KMS-11 (cell line): ENCODE results near the gene MACROD2.

Experiments used
- H2AFZ ChIP-seq: fragments of 200-600 bp; sonication (generic); 2 replicates; pipeline ENCODE4 v1.6.1; 2016; ENCODE audit warnings: antibody characterized with exemption, mixed run types, low read depth
- H3K27ac ChIP-seq: fragments of 200-600 bp; sonication (generic); 2 replicates; pipeline ENCODE4 v1.6.1; 2016; ENCODE audit warnings: mild to moderate bottlenecking, mixed run types
- H3K27me3 ChIP-seq: fragments of 200-600 bp; sonication (generic); 2 replicates; pipeline ENCODE4 v1.6.1; 2017; ENCODE audit warnings: mild to moderate bottlenecking, low read depth, mixed run types, moderate library complexity; ENCODE audit not compliant: insufficient read depth
- H3K36me3 ChIP-seq: fragments of 200-600 bp; sonication (generic); 2 replicates; pipeline ENCODE4 v1.6.1; 2017; ENCODE audit warnings: mild to moderate bottlenecking, mixed run types; ENCODE audit not compliant: insufficient read depth
- H3K4me1 ChIP-seq: fragments of 200-600 bp; sonication (generic); 2 replicates; pipeline ENCODE4 v1.6.1; 2016; ENCODE audit warnings: mild to moderate bottlenecking, low read depth, mixed run types; ENCODE audit not compliant: poor library complexity, severe bottlenecking
- H3K4me2 ChIP-seq: fragments of 200-600 bp; sonication (generic); 2 replicates; pipeline ENCODE4 v1.7.0; 2016; ENCODE audit warnings: mild to moderate bottlenecking, mixed run types
- H3K4me3 ChIP-seq: fragments of 200-600 bp; sonication (generic); IDR thresholded peaks from 2 replicates; pipeline ENCODE4 v1.6.1; 2017; ENCODE audit warnings: low read depth, low read length, mixed read lengths; ENCODE audit not compliant: insufficient read depth
- H3K79me2 ChIP-seq: fragments of 200-600 bp; sonication (generic); 2 replicates; pipeline ENCODE4 v1.6.1; 2016; ENCODE audit warnings: low read depth, mixed run types; ENCODE audit not compliant: insufficient read depth
- H3K9ac ChIP-seq: fragments of 200-600 bp; sonication (generic); 2 replicates; pipeline ENCODE4 v1.6.1; 2016; ENCODE audit warnings: mild to moderate bottlenecking, mixed run types
- H4K20me1 ChIP-seq: fragments of 200-600 bp; sonication (generic); 2 replicates; pipeline ENCODE4 v1.6.1; 2016; ENCODE audit warnings: mild to moderate bottlenecking, mixed run types; ENCODE audit not compliant: insufficient read depth
- TF ChIP-seq, protein P1 (sequence below): fragments of 200-600 bp; sonication (generic); conservative IDR thresholded peaks from 2 replicates; pipeline ENCODE4 v1.6.1; 2017; ENCODE audit warnings: low read depth, mild to moderate bottlenecking, antibody characterized with exemption, low read length, moderate library complexity, mixed read lengths

MACROD2 gene

DNA sequence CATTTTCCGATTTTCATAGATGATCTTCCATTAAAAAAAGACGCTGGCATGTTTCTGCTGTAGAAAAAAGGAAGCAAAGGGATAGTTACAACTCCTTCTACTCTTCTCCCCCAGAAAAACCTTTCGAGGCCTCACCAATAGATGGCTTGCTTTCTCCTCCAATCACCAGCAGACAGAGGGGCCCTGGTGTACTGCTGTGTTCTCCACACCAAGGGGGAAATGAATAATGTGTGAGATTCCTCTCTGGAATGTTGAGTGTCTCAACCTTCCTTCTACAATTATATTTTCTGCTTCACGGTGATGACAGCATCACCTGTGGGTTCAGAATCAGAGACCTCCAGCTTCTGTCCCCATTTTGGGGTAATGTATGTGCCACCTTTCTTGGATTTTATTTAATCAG, 527.8 kb downstream of the MACROD2 start:
- H3K4me3 ChIP-seq = no peak overlapping the region
- H3K9ac ChIP-seq = no peak overlapping the region
- TF ChIP-seq, protein P1, sequence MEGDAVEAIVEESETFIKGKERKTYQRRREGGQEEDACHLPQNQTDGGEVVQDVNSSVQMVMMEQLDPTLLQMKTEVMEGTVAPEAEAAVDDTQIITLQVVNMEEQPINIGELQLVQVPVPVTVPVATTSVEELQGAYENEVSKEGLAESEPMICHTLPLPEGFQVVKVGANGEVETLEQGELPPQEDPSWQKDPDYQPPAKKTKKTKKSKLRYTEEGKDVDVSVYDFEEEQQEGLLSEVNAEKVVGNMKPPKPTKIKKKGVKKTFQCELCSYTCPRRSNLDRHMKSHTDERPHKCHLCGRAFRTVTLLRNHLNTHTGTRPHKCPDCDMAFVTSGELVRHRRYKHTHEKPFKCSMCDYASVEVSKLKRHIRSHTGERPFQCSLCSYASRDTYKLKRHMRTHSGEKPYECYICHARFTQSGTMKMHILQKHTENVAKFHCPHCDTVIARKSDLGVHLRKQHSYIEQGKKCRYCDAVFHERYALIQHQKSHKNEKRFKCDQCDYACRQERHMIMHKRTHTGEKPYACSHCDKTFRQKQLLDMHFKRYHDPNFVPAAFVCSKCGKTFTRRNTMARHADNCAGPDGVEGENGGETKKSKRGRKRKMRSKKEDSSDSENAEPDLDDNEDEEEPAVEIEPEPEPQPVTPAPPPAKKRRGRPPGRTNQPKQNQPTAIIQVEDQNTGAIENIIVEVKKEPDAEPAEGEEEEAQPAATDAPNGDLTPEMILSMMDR = no peak
- H3K4me2 ChIP-seq = no peak overlapping the region
- H3K27me3 ChIP-seq = no peaks in the 10 kb centered on the region
- H3K27ac ChIP-seq = no peak overlapping the region
- no peak overlapping the region for H2AFZ ChIP-seq
- H3K79me2 ChIP-seq = no peaks in the 10 kb centered on the region
- no peaks in the 10 kb centered on the region for H4K20me1 ChIP-seq
- H3K4me1 ChIP-seq = no peaks in the 10 kb centered on the region
- H3K36me3 ChIP-seq = no peaks in the 10 kb centered on the region

GRCh38 chr20:14525426-14525825, 530.1 kb downstream of the MACROD2 start:
- H3K4me1 ChIP-seq = no peaks in the 10 kb centered on the region
- H3K79me2 ChIP-seq = no peaks in the 10 kb centered on the region
- no peak overlapping the region for H3K9ac ChIP-seq
- H2AFZ ChIP-seq = no peak overlapping the region
- TF ChIP-seq, protein P1 = no peak
- no peaks in the 10 kb centered on the region for H4K20me1 ChIP-seq
- no peak overlapping the region for H3K27ac ChIP-seq
- H3K36me3 ChIP-seq = no peaks in the 10 kb centered on the region
- H3K4me2 ChIP-seq = no peak overlapping the region
- no peak overlapping the region for H3K4me3 ChIP-seq
- no peaks in the 10 kb centered on the region for H3K27me3 ChIP-seq

- TF ChIP-seq, protein P1 = no peak
- no peak overlapping the region for H3K9ac ChIP-seq
- no peak overlapping the region for H3K4me3 ChIP-seq
- H3K79me2 ChIP-seq = no peaks in the 10 kb centered on the region
- no peaks in the 10 kb centered on the region for H3K27me3 ChIP-seq
- H2AFZ ChIP-seq = no peak overlapping the region
- no peaks in the 10 kb centered on the region for H4K20me1 ChIP-seq
- no peaks in the 10 kb centered on the region for H3K36me3 ChIP-seq
- H3K27ac ChIP-seq = no peak overlapping the region
- H3K4me1 ChIP-seq = no peaks in the 10 kb centered on the region
- no peak overlapping the region for H3K4me2 ChIP-seq
Observed at GRCh38 chr20:14526891-14527290, 531.6 kb downstream of the MACROD2 start.

DNA sequence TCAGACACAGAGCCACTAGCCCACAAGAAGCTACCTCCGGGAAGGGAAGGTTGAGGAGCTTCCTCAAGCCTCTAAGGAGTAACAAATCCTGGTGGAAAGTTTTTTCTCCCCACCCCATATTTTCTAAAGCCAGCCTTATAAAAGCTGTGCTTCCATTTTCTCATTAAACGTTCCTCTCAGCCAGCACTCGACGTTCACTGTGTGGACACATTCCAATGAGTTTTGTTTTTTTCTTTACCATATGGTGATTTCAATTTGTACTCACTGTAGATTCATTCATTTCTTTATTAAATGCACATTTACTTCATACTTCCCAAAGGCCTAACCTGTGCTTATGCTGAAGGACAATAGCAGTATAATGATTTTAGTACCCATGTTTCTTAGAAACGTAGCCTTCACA, 536.5 kb downstream of the MACROD2 start:
- Histone ChIP-seq H4K20me1 (no peaks in the 10 kb centered on the region), H3K27me3 (no peaks in the 10 kb centered on the region), H3K4me2 (no peak overlapping the region), H3K4me3 (no peak overlapping the region), H3K79me2 (no peaks in the 10 kb centered on the region), H3K9ac (no peak overlapping the region), H3K36me3 (no peaks in the 10 kb centered on the region), H3K4me1 (no peaks in the 10 kb centered on the region), H2AFZ (no peak overlapping the region), H3K27ac (no peak overlapping the region)
- TF ChIP-seq, protein P1 = no peak
